HCT116 (cell line): Measurements from ENCODE around the gene BMP2K. TPM values are rescaled to one million over a fixed set of nuclear protein-coding genes. Genes with fewer than 3 reads are reported as not detected.

Experiments
- ATAC-seq: fragments of 200-7000 bp; cut with Tn5 transposase; 2 replicates; pipeline ENCODE4 v1.9.1; 2020; ENCODE audit warnings: mild to moderate bottlenecking, moderate library complexity
- BruUV-seq: library from RNA; stranded (reverse); fragments of 400-500 nt; replicated peaks from 2 replicates; lab custom pipeline; 2021; lab: Mats Ljungman, UMichigan
- CTCF ChIA-PET: fragments of 300-600 bp; sonication (Branson Sonifier 250); formaldehyde crosslinking; loops from one replicate; lab custom pipeline; 2021; ENCODE audit warnings: antibody characterized with exemption; lab: Charles Lee
- POLR2A ChIA-PET: fragments of 300-600, 350-600 bp; sonication (Branson Sonifier 250); formaldehyde crosslinking; loops from one replicate; lab custom pipeline; 2021; ENCODE audit warnings: antibody characterized with exemption; lab: Charles Lee
- RAD21 ChIA-PET, 2 experiments: fragments of 300-600 bp; sonication (Branson Sonifier 250); formaldehyde crosslinking; loops; one replicate each; lab custom pipeline; 2023; ENCODE audit warnings: low total read pairs in 2 of 2; ENCODE audit not compliant: uncharacterized antibody in 2 of 2, unreplicated experiment in 2 of 2, low non-redundant PET in 1 of 2; lab: Charles Lee
- DNase-seq: peaks from one replicate; pipeline ENCODE4 v3.0.0-alpha.2; 2010; ENCODE audit warnings: low read depth, low spot score
- H2AFZ ChIP-seq: fragments of 200-600 bp; shearing (Covaris generic), sonication (generic); 2 replicates; pipeline ENCODE4 v1.6.1; 2017; ENCODE audit warnings: low read depth, mixed run types, mixed read lengths, antibody characterized with exemption, low read length; ENCODE audit not compliant: poor library complexity, severe bottlenecking
- H3K27ac ChIP-seq: 2 replicates; pipeline ENCODE4 v1.5.1; 2012; ENCODE audit warnings: low read depth, low read length
- H3K27me3 ChIP-seq: fragments of 200-600 bp; sonication (generic); 2 replicates; pipeline ENCODE4 v1.6.1; 2016; ENCODE audit warnings: mixed run types, low read length, mixed read lengths; ENCODE audit not compliant: insufficient read depth
- H3K36me3 ChIP-seq, 2 experiments: fragments of 200-500 bp in 1 of 2; fragments of 200-600 bp in 1 of 2; sonication (Bioruptor generic) in 1 of 2; sonication (generic) in 1 of 2; 2 replicates each; pipeline versions ENCODE4 v1.5.1 to v1.6.1; 2014 to 2016; ENCODE audit warnings: low read length in 2 of 2, inconsistent platforms in 1 of 2, mixed read lengths in 1 of 2, mixed run types in 1 of 2; ENCODE audit not compliant: insufficient read depth in 2 of 2, control insufficient read depth in 1 of 2
- H3K4me1 ChIP-seq, 2 experiments: fragments of 200-600 bp in 1 of 2; sonication (generic) in 1 of 2; 2 replicates each; pipeline versions ENCODE4 v1.5.1 to v1.6.1; 2012 to 2017; ENCODE audit warnings: low read length in 2 of 2, inconsistent platforms in 1 of 2, mild to moderate bottlenecking in 1 of 2, mixed read lengths in 1 of 2, mixed run types in 1 of 2, moderate library complexity in 1 of 2; ENCODE audit not compliant: insufficient read depth in 2 of 2, control insufficient read depth in 1 of 2
- H3K4me2 ChIP-seq: fragments of 200-600 bp; sonication (generic); 2 replicates; pipeline ENCODE4 v1.6.1; 2017; ENCODE audit warnings: mixed run types, low read length, mixed read lengths
- H3K4me3 ChIP-seq, 2 experiments: fragments of 200-600 bp in 1 of 2; sonication (generic) in 1 of 2; replicated peaks in 1 of 2; 2 replicates each; pipeline ENCODE4 v1.5.1; 2011 to 2016; ENCODE audit warnings: low read length in 2 of 2, control low read depth in 1 of 2, low read depth in 1 of 2, mild to moderate bottlenecking in 1 of 2, mixed read lengths in 1 of 2, mixed run types in 1 of 2
- H3K79me2 ChIP-seq: fragments of 200-600 bp; sonication (generic); 2 replicates; pipeline ENCODE4 v1.6.1; 2017; ENCODE audit warnings: mild to moderate bottlenecking, mixed run types, low read length, moderate library complexity, mixed read lengths; ENCODE audit not compliant: insufficient read depth
- H3K9ac ChIP-seq: fragments of 200-600 bp; sonication (generic); 2 replicates; pipeline ENCODE4 v1.6.1; 2016; ENCODE audit warnings: low read length, mixed read lengths
- H3K9me2 ChIP-seq: fragments of 200-600 bp; sonication (generic), shearing (Covaris generic); 2 replicates; pipeline ENCODE4 v1.6.1; 2017; ENCODE audit warnings: mixed run types, mild to moderate bottlenecking, moderate library complexity; ENCODE audit not compliant: insufficient read depth
- H3K9me3 ChIP-seq, 2 experiments: fragments of 200-500 bp in 1 of 2; fragments of 200-600 bp in 1 of 2; sonication (Bioruptor generic) in 1 of 2; sonication (generic) in 1 of 2; 2 replicates each; pipeline ENCODE4 v1.6.1; 2014 to 2017; ENCODE audit warnings: low read length in 2 of 2, mixed read lengths in 2 of 2, inconsistent platforms in 1 of 2, low read depth in 1 of 2, mild to moderate bottlenecking in 1 of 2, mixed run types in 1 of 2, moderate library complexity in 1 of 2; ENCODE audit not compliant: control insufficient read depth in 1 of 2, insufficient read depth in 1 of 2
- H4K20me1 ChIP-seq: fragments of 200-600 bp; sonication (generic), shearing (Covaris generic); 2 replicates; pipeline ENCODE4 v1.6.1; 2017; ENCODE audit warnings: mixed run types, mild to moderate bottlenecking, moderate library complexity; ENCODE audit not compliant: insufficient read depth
- ATF3 ChIP-seq: IDR thresholded peaks from 2 replicates; pipeline ENCODE4 v1.6.1; 2012
- CBX3 ChIP-seq: IDR thresholded peaks from 2 replicates; pipeline ENCODE4 v1.6.1; 2012; ENCODE audit warnings: low read depth
- CTCF ChIP-seq, 3 experiments: fragments of 200-600 bp in 1 of 3; sonication (generic) in 1 of 3; IDR thresholded peaks in 2 of 3; conservative IDR thresholded peaks in 1 of 3; 2 replicates each; pipeline ENCODE4 v1.5.1; 2012 to 2017; ENCODE audit warnings: low read depth in 2 of 3, low read length in 2 of 3, antibody characterized with exemption in 1 of 3, borderline replicate concordance in 1 of 3, control low read depth in 1 of 3, mild to moderate bottlenecking in 1 of 3, mixed read lengths in 1 of 3, mixed run types in 1 of 3, moderate library complexity in 1 of 3; ENCODE audit not compliant: insufficient read depth in 1 of 3
- ELF1 ChIP-seq: IDR thresholded peaks from 2 replicates; pipeline ENCODE4 v1.6.1; 2012; ENCODE audit warnings: low read depth, borderline replicate concordance
- FOSL1 ChIP-seq: IDR thresholded peaks from 2 replicates; pipeline ENCODE4 v1.6.1; 2012; ENCODE audit warnings: low read depth
- JUND ChIP-seq: IDR thresholded peaks from 2 replicates; pipeline ENCODE4 v1.6.1; 2012
- MAX ChIP-seq: IDR thresholded peaks from 2 replicates; pipeline ENCODE4 v1.6.1; 2012
- POLR2A ChIP-seq: IDR thresholded peaks from 2 replicates; pipeline ENCODE4 v1.7.0; 2011; ENCODE audit warnings: borderline replicate concordance; ENCODE audit not compliant: insufficient read depth, insufficient read length; ENCODE audit errors: extremely low read depth
- POLR2AphosphoS5 ChIP-seq: IDR thresholded peaks from 2 replicates; pipeline ENCODE4 v1.6.1; 2011; ENCODE audit warnings: mild to moderate bottlenecking, low read depth, low read length, moderate library complexity
- RAD21 ChIP-seq: IDR thresholded peaks from 2 replicates; pipeline ENCODE4 v1.6.1; 2012; ENCODE audit warnings: low read depth, mild to moderate bottlenecking
- SIN3A ChIP-seq: IDR thresholded peaks from 2 replicates; pipeline ENCODE4 v1.6.1; 2012; ENCODE audit warnings: low read depth
- SP1 ChIP-seq: IDR thresholded peaks from 2 replicates; pipeline ENCODE4 v1.6.1; 2012; ENCODE audit warnings: low read depth
- TCF7L2 ChIP-seq: IDR thresholded peaks from 2 replicates; pipeline ENCODE4 v1.7.0; 2011; ENCODE audit warnings: borderline replicate concordance, inconsistent platforms; ENCODE audit not compliant: insufficient read depth, insufficient read length; ENCODE audit errors: extremely low read depth
- ZBTB33 ChIP-seq: IDR thresholded peaks from 2 replicates; pipeline ENCODE4 v1.6.1; 2011; ENCODE audit warnings: mild to moderate bottlenecking, low read length, moderate library complexity; ENCODE audit not compliant: insufficient replicate concordance; ENCODE audit errors: extremely low read depth
- intact Hi-C: fragments of 100-400 bp; cut with micrococcal nuclease; formaldehyde crosslinking; loops from 2 replicates; pipeline ENCODE4 v1.10.0; 2022
- total RNA-seq: library from RNA; stranded (reverse); gene quantifications from one replicate; pipeline ENCODE4 v1.2.1, GENCODE V29; 2021; ENCODE audit not compliant: unreplicated experiment

Gene BMP2K
- total RNA-seq, 1 experiment from 2014 or later, result 27.7 TPM

GRCh38 chr4:78818530-78819079, 42.5 kb downstream of the BMP2K start:
- ATAC-seq, result no peak
- RAD21 ChIA-PET, result no interaction called here
- Histone ChIP-seq H3K9me3 (no peaks in the 10 kb centered on the region), H3K27ac (no peak overlapping the region), H3K9ac (no peak overlapping the region), H3K9me2 (no peaks in the 10 kb centered on the region), H2AFZ (no peak overlapping the region), H3K4me3 (no peak overlapping the region), H3K36me3 (no peaks in the 10 kb centered on the region), H3K79me2 (peaks cover 21% of the 10 kb centered on the region; the same call in 1 of the 2 replicates), H3K4me2 (no peak overlapping the region), H3K27me3 (no peaks in the 10 kb centered on the region), H4K20me1 (no peaks in the 10 kb centered on the region), H3K4me1 (no peaks in the 10 kb centered on the region)
- CTCF ChIA-PET, result no interaction called here
- no peak for DNase-seq
- intact Hi-C loops, result no loop called here
- TF ChIP-seq ELF1, result no peak
- TF ChIP-seq ZBTB33, result no peak
- TF ChIP-seq POLR2AphosphoS5, result no peak
- POLR2A ChIA-PET, result no interaction called here
- BruUV-seq, result no TSS peak

- POLR2A ChIA-PET, result no interaction called here
- no peak for ATAC-seq
- no TSS peak for BruUV-seq
- Histone ChIP-seq H3K36me3 (no peaks in the 10 kb centered on the region; a peak in 1 of 4 replicates), H3K9me2 (no peaks in the 10 kb centered on the region), H2AFZ (no peak overlapping the region), H3K27me3 (no peaks in the 10 kb centered on the region), H3K79me2 (peaks cover 11% of the 10 kb centered on the region), H3K4me3 (no peak overlapping the region), H3K4me1 (no peaks in the 10 kb centered on the region), H3K27ac (no peak overlapping the region), H3K9ac (no peak overlapping the region), H3K4me2 (no peak overlapping the region), H3K9me3 (no peaks in the 10 kb centered on the region), H4K20me1 (no peaks in the 10 kb centered on the region)
- RAD21 ChIA-PET, result no interaction called here
- CTCF ChIA-PET, result no interaction called here
- no peak for DNase-seq
- intact Hi-C loops, result no loop called here
- TF ChIP-seq POLR2A (no peak), MAX (no peak), ATF3 (no peak), SIN3A (no peak), JUND (no peak), ZBTB33 (no peak), FOSL1 (no peak), TCF7L2 (no peak), SP1 (no peak), RAD21 (no peak), CBX3 (no peak), CTCF (IDR thresholded peaks at IDR 0.05 in 2 of 3, conservative IDR thresholded peaks at IDR 0.05 in 1 of 3; ENCODE audit: borderline replicate concordance in 1 of 3, insufficient read depth in 1 of 3, low read depth in 2 of 3, low read length in 2 of 3) (no peak)
Observed at GRCh38 chr4:78824001-78824400, 47.9 kb downstream of the BMP2K start.
